GM21786 (cell line): ENCODE measurements around the gene PCSK7.

Experiments used
- ATAC-seq: cut with Tn5 transposase; IDR thresholded peaks from one replicate; pipeline ENCODE4 v1.9.1; 2021; ENCODE audit not compliant: unreplicated experiment

The PCSK7 gene

DNA sequence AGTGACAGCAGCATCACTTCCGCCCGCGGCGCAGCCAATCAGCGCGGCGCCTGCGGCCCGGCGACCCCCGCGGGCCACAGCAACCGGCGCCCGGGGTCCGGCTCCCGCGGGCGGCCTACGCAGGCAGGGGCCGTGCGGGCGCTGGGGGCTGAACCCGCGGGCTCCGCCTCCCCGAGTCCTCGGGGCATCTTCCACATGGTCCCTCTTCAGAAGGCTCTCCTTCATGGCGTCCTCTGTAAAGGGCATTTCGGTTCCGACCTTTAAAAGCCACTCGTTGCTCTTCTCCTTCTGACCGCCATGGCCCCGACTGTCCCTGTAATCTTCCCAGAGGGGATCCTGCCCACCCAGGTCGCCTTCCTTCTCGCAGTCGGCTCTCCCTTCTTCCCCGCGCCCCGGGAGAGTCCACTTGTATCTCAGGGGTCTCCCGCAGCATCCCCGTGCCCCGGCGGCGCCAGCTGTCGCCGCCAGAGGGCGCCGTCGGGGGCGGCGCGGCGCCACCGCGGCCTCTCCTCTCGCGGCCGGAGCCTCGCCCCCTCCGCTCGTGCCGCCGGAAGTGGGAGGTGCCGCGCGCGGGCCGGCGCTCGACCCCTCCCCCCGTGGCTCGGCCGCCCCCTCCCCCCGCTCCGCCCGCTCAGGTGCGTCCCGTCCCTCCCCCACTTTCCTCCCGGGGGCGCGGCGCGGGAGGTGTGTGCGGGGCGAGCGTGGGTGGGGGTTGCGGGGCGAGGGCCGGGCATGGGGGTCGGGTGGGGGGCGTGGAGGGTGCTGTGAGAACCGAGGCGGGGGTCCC lies 412 bp upstream of the PCSK7 start, which contains the start of gene RNF214:
Gene RNF214, plus strand, starts transcription at position 580 of the 787 bp plus-strand sequence. CDS start 1,602 bp downstream, outside the sequence.
- ATAC-seq, result peak; percentile 66

DNA sequence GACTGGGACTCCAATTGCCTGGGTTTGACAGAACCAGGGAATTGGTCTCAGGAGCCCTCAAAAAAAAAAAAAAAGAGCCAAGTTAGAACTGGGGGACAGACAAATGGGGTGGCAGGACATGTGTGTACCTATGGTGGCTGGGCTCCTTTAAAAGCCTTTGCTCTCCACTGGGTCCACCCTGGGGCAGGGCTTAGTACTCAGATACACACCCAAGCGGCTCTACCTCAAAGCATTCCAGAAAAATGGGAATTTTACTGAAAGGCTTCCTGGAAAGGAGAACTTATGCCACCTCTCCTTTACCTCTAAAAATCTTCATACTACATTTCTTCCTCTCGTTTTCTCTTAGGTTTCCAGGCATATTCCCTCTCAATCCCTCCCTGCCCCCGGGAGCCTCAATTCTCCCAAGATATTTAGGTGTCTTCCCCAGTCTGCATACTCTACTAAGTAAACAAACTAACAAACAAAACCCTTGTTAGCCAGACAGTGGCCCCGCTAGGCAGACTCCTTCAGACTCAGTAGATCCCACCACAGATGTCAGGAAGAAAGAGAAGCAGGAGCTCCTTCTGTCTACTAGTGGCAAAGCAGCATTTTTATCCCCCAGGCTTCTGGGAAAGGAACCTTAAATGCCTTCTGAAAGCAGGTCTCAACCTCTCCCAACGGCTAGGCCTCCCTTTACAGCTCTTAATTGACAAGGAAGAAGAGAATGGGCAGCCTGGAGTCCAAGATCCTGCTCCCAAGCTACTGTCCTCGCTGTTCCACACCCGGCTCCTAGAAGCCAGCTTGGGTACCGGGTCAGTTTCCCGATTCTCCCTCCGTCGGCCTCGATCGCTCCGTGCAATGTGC lies 653 bp downstream of the PCSK7 start:
- no peak for ATAC-seq

DNA sequence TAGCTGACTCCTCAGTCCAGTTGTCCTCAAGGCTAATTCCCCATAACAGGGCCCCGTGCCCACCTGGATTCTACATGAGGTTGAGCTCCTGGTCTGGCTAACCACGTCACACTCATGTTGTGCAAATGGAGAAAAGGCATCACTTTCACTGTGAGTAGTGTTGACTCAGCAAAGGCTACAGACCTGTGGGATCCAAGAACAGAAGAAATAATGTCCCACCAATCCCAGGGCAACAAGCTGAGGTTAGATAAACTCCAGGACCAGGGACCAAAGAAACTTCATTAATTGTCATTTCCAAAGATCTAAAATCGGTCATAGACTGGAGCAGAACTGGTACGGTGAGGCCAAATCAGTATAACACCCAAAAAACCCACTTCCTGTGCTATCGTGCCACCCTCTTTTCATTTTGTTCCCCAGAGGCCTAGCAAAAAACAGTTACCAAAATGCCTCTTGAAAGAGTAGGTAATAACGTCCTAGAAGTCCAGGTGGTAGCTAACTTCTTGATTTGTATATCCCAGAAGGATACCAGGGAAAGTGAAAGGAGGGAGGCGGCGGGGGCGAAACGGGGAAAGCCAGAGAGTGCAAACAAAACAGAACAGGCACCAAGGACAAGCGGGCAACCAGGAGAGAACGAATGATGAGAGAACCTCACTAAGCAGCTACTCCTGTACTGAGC lies 1.4 kb downstream of the PCSK7 start:
- ATAC-seq, result peak; percentile 34

DNA sequence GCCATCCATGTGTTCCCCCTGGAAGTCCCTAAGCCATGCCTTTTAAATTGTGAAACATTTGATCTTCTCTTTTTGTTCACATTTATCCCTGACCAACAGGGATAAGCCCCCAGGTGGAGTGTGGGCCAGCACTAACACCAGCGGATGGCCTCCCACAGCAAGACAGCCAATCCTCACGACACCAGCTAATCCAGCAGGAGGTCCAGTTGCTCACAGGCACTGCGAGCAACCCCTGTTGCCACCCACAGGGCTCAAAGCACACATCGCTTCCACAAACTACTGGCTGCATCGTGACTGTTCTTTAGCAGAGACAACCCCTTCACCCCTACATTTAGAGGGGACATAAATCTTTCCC lies 2.0 kb downstream of the PCSK7 start:
- no peak for ATAC-seq

DNA sequence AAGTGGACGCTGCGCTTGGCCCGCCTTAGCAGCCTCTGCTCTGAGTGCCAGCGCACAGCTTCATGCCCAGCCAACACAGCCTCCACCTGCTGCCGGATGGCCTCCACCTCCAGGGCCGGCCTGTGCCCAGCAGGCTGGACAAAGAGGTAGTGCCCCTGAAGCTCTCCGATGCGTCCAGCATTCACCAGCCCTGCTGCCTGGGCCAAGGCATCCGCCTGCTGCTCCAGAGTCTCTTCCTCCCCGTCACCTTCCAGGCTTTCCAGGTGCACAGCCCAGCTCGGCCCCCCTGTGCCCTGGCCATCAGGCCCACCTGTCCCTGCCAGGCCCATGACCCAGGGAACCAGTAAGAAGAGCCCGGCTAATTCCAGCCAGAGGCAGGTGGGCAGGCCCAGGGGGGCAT lies 2.5 kb downstream of the PCSK7 start:
- no peak for ATAC-seq

DNA sequence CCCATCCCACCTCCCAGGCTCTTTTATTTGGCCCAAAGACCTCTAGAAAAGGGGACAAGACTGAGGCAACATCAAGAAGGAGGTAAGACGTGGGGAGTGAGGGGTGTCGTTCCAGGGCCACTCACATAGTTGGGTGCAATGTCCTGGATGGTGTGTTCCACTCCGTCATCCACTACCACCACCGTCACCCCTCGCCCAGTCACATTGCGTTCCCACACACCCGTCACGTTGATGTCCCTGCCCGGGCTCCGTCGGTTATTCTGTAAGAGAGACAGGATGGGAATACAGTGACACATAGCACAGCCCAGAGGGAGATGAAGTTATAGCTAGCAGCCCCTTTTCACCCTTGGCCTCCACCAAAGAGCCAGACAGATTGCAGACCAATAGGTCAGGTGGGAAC lies 3.8 kb downstream of the PCSK7 start:
- no peak for ATAC-seq

DNA sequence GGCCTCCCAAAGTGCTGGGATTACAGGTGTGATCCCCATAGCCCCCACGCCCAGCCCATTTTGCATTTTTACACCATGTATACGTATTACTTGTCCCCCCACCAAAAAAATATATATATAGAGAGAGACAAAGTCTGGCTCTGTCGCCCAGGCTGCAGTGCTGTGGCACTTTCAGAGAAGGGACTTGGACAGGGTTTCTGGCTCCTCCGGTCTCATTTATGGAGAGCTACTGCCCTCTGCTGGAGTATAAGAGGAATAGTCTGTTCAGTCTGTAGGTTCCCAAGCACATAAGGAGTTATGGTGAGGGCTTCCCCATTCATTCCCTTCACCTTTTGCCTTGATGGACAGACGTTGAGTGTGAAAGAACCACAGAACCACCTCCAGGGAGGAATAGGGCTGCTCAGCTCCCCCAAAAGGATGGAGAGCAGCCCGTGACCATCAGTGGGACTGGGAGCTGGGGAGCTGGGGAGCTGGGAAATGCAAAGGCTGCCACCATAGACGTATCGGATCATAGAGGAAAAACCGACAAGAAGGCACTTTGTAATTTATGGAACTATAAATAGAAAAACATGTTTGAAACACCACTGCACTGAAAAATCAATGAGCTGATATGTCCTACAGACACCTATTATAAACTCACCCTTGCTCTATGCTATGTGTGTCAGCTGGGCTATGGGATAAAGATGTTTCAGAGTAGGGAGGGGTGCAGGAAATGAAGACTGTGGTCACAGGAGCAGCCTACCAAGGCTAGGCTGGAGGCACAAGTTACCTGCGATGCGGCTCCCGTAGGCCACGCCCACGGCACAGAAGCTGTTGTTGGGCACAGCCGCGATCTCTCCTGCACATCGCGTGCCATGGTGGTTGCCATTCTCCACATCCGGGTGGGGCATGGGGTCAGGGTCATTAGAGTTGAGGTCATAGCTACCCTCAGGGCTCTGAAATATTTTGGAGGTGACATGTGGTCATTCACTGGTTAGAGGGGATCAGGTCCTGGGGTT lies 5.2 kb downstream of the PCSK7 start:
- ATAC-seq, result no peak

DNA sequence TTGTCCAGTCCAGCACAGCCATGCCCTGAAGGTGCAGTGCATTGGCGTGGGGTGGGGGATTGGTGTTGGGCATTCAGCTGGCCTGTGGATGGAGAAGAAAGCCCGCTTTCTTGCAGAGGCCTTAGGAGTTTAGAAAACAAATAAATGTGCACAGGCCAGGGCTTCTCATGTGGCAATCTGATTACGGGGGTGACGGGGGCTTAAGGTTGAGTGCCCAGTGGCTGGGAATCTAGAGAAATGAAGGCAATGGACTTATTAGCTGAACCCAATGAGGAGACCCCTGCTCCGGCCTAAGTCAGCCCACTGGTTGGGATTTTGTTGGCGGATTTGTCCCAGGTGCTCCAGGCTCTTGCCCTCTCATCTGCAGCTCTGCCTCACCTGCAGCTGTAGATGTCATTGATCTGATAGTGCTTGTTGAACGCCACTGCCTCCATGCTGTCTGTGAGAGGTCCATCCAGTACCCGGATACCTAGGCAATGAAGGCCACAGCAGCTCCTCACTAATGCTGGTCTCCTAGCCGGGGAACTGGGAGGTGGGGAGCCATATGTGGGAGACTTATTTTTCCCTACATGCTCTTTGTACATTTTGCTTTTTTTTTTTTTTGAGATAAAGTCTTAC lies 6.2 kb downstream of the PCSK7 start:
- no peak for ATAC-seq

DNA sequence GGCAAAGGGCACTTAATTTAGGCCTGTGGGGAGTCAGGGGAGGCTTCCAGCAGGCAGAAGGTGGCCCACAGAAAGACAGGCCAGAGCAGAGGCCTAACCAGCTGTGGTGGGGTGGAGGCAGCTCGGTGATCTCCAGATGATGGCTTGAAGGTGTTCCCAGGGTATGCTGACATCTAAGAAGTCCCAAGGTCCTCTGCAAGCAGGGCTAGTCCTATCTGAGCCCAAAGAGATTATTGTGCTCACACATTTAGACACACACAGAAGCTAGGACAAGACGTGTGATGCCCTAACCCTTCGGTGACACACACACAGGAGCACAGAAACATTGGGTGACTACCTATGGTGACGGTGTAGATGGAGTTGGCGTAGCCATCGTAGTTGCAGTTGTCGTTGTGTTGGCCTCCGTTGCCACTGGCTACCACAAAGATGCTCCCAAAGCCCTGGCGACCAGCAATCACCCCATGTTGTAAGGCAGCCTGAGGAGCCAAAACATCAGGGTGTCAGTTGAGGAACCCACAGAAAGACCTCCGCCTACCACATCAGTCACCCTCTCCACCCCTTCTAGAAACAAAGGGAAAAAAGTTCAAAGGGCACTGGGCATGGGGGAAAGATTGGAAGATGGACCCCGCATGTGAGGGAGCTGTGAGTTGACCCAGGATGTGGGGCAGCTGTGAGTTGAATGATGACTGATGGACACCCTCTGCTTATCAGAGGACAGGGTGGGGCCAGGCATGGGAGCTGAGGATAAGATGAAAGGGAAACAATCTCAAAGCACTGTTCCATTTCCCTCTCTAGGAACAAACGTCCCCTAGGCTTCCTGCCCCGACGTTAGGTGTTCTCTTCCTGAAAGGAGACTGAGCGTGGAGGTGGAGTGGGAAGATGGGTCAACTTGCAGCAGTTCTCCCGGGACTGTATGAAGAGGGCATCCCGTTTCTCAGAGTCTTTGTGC lies 7.9 kb downstream of the PCSK7 start:
- ATAC-seq, result no peak

DNA sequence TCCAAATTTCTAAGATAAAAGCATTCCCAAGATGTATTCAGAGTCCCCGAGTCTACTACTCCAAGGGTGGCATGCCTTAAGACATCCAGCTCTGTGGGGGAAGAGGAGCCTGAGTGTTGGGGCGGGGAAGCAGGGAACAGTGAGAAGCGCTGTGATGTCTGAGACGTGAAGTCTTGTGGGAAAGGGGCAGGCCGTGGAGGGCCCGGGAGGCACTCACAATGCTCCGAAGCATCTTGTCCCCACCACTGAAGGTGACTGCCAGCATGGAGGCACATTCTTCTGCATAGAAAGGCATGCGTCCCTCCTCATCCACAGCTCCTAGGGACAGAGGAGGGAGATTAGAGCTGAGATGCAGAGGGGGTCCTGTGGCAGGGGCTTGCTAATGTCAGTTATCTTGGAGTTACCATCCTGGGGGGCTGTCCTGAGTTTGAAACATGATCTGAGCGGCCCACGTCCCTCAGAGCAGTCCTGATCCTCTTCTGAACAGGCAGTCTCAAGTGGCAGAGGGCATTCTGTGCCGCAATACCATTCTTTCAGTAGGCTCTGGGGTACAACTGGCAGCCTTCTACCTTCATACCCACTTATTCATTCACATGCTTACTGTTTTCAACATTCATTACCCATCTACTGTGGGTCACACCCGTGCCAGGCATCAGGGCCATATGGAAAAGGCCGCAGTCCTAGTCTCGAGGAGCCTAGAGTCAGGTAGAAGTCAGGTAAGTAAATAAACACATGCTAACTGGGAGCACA lies 8.7 kb downstream of the PCSK7 start:
- ATAC-seq, result no peak

DNA sequence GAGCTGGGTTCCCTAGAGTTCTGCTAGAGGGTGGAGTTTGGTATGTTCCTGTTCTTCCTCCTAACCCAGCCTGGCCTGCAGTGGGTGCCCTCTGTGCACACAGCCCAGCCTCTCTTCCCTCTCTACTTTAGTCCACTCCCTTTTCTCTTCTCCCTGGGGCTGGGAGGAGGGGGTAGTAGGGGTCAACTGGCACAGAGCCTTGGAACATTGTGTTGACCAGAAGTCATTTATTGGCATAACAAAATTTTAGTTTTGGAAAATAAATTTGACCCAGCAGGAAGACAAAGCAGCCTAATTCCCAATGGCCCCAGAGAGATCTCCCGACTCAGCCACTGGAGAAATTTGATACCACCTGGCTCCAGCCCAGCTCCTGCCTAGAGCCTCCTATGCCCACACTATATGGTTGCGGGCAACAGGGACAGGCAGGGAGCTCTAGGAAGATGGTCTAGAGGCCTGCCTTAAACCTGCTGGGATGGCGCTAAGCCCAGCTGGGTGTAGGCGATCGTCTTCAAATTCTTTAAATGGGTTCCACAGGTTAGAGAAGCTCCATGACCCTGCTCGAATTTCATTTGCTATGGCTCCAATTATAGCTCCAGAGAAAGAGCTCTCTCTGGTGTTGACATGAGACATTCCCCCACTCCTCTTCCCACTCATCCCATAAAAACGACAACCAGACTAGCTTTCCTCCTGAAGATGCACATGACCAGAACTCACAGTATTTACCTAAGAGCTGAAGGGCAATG lies 9.9 kb downstream of the PCSK7 start:
- ATAC-seq, result no peak

DNA sequence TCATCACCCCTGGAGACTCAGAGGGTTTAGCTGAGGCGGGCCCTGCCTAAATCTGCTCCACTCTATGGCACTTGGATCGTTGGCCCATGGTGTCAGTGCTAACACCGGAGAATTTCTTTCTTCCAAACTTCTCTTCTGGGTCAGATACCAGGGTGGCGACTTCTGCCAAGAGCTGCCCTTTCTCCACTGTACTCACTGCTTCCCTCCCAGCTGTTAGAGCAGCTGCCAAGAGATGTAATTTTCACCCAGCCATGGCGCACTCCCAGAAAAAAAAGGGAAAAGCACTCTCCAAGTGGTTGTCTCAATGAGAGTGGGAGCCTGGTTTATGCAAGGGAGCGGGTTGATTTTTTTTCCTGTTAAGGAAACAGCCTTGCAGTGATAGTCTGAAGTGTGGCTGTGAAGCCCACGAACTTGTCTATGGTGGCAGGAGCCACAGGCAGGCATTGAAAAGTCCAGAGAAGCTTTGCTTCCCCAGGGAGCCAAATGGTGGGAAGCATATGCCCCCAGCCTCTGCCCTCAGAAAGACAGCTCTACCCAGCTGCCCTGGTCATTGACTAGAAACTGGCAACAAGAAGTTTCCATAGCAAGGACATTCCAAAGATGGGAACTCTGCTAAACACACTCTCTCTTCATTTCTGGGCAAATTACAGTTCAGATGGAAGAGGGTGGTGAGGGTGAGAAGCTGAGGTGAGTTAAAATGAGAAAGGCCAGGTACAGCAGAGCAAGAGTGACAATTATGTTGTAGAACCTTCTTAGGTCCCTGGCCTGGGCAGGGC lies 10.7 kb downstream of the PCSK7 start:
- ATAC-seq, result no peak

DNA sequence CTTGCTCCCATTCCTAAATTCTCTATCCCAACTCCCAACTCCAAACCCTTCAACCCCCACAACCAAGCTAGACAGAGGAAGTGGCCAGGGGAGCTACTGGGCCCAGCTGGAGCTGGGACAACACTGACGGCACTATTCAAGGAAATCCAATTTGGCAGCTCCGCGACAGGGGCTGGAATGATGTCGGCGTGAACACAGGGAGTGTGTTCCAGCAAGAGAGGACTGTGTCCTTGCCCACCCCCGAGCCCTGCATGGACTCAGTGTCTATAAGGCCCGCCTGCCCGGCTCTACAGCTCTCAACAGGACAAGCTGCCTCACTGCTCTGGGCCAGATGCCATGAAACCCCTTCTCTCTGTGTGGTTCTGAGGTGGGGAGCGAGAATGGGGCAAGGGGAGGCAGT lies 11.3 kb downstream of the PCSK7 start:
- no peak for ATAC-seq

DNA sequence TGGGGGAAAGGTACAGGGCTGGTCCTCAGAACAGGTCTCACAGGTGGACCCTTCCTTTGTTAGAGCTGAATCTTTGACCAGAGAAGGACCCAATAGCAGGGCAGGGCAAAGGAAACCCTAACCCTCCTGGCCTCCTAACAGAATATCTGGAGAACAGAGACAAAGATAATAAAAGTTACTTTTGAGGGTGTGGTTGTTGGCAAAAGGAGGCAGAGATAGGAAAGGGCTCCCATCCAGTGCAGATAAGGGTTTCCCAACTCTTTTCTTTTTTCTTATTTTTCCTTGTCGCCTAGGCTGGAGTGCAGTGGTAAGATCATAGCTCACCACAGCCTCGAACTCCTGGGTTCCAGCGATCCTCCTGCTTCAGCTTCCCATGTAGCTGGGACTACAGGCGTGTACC lies 11.9 kb downstream of the PCSK7 start:
- no peak for ATAC-seq

DNA sequence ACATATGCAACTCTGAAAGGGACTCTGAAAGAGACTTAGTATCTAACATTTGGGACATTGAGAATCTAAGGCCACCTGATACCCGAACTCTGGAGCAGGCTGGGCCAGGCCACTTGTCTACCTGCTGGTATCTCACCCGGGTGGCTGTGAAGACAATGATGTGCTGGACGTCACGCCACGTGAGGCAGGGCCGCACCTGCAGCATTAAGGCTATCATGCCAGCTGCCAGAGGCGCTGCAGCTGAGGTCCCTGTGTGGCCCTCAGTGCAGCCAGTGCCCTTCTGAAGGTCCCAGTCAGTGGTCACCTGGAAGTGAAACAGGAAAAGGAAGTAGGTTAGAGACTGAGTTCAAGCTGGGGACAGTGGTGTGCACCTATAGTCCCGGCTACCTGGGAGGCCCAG lies 12.4 kb downstream of the PCSK7 start:
- no peak for ATAC-seq

DNA sequence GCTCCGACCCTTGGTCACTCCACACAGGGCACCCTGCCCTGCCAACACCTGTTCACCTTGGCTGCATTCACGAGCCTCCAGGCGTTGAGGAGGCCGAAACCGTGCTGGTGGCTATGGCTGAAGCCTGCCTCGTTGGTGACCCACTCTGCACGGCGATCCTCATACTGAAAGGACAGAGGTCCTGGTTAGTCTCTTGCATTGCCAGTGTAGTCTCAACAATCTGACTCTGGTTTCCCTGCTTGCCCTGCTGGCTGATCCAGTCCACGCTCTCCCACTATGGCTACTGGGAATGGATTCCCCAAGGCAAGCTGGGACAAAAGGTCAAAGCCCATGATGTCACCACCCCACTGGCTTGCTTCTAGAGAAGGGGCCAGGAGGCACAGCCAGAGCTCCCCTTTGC lies 12.9 kb downstream of the PCSK7 start:
- ATAC-seq, result no peak
